AG10803 (cell line): ENCODE measurements around the gene CLDN3.

ENCODE experiments used
- DNase-seq: peaks from one replicate; pipeline ENCODE4 v3.0.0; 2010; ENCODE audit warnings: low read depth
- H3K4me3 ChIP-seq: 2 replicates; pipeline ENCODE4 v1.5.1; 2011; ENCODE audit warnings: mild to moderate bottlenecking, low read length, control low read depth
- CTCF ChIP-seq: conservative IDR thresholded peaks from 2 replicates; pipeline ENCODE4 v1.5.1; 2011; ENCODE audit warnings: mild to moderate bottlenecking, low read length, control low read depth, inconsistent platforms

CLDN3 gene

GRCh38 chr7:73749931-73750776 is 19.9 kb downstream of the CLDN3 start:
- TF ChIP-seq CTCF, result no peak
- no peak overlapping the region for H3K4me3 ChIP-seq
- no peak for DNase-seq

GRCh38 chr7:73746378-73746777 is 23.7 kb downstream of the CLDN3 start:
- no peak for TF ChIP-seq CTCF
- DNase-seq, result no peak
- no peak overlapping the region for H3K4me3 ChIP-seq

GRCh38 chr7:73742753-73743641 is 27.1 kb downstream of the CLDN3 start:
- H3K4me3 ChIP-seq, result no peak overlapping the region
- no peak for DNase-seq
- no peak for TF ChIP-seq CTCF

- DNase-seq, result no peak
- no peak for TF ChIP-seq CTCF
- no peak overlapping the region for H3K4me3 ChIP-seq
Observed at GRCh38 chr7:73742338-73742752, 27.7 kb downstream of the CLDN3 start.

- no peak overlapping the region for H3K4me3 ChIP-seq
- no peak for DNase-seq
- TF ChIP-seq CTCF, result no peak
Observed at GRCh38 chr7:73741600-73741999, 28.5 kb downstream of the CLDN3 start.

GRCh38 chr7:73740771-73741170 is 29.3 kb downstream of the CLDN3 start:
- no peak for TF ChIP-seq CTCF

More at GRCh38 chr7:73740771-73741170, 29.3 kb downstream of the CLDN3 start:
- H3K4me3 ChIP-seq, result no peak overlapping the region
- no peak for DNase-seq
